ENCODE data around the gene PRTG.
"Not testable (repeated sequence)": the region's sequence is repeated elsewhere in the genome, so short reads cannot be mapped to it uniquely, and the experiment has no call there.

Gene PRTG

DNA sequence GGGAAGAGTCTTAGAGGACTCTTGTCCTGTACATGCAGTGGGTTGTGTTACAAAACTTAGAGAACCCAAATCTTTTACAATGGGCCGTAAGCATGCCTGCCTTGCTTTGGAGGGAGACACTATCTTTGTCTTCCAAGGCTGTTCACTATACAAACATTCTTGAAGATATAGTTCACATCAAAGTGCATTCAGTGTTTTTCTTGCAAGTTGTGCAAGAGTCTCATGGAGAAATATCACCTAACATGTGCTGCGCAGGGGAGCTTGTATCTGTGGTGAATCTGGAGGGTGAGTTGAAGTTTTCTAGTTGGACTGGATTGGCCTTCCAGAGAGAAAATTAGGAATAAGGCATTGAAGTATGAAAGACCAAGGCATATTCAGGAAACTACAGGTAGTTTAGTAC lies 7.8 kb upstream of the PRTG start:
- DNase-seq (ENCODE audit: low read depth, low spot score): no peak
- no peak overlapping the region for H3K27ac ChIP-seq

DNA sequence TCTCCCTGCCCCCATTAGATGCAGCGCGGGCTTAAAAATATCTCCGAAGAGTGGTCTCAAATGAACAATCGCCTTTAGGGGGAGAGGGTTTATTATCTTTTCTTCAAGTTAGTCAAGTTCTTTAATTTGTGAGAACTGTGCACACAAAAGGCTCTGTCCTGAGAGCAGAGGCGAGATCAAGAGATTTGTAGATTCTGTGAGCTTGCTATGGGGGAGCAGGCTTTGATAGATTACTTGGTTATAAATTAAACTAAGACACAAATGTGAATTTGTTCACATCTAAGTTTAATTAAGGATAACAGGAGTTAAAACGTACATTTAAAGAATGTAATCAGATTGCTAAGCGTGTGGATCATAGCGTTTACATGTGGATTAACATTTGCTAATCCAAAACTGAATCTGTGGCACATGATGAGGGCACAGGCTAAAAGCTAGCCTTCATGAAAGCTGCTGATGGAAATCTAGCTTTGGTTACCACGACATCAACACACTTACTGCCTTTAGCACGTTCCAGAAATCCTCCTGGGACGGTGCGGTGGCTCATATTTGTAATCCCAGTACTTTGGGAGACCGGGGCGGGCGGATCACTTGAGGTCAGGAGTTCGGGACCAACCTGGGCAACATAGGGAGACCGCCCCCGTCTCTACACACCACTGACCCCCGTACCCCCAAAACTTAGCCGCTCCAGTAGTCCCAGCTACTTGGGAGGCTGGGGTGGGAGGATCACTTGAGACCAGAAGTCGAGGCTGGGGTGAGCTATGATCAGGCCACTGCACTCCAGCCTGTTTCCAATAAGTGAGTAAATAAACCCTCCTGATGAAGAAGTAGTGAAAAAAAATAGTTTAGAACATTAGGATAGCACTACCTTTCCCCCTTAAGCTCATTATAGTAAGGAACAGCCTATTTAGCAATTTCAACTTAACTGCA lies 1.0 kb upstream of the PRTG start:
- DNase-seq (ENCODE audit: low read depth, low spot score): no peak
- no peak overlapping the region for H3K27ac ChIP-seq

DNA sequence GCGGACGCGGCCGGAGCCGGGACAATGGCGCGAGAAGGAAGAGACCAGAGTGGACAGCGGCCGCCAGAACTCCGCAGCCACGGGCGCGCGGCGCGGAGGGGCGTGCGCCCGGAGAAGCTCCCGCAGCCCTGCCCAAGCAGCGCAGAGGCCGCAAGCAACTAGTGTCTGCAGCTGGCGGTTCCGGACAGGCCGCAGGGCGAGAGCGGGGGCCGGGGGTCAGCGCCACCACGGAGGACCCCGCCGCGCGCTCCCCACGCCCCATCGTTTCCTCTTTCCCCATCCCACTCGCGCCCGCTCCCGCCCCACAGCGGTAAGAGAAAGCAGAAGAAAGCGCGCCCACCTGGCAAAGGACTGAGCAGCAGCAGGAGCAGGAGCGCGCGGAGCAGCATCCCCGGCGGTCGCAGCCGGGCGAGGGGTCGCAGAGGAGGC lies 440 bp downstream of the PRTG start:
- no peak for DNase-seq (ENCODE audit: low read depth, low spot score)
- no peak overlapping the region for H3K27ac ChIP-seq

DNA sequence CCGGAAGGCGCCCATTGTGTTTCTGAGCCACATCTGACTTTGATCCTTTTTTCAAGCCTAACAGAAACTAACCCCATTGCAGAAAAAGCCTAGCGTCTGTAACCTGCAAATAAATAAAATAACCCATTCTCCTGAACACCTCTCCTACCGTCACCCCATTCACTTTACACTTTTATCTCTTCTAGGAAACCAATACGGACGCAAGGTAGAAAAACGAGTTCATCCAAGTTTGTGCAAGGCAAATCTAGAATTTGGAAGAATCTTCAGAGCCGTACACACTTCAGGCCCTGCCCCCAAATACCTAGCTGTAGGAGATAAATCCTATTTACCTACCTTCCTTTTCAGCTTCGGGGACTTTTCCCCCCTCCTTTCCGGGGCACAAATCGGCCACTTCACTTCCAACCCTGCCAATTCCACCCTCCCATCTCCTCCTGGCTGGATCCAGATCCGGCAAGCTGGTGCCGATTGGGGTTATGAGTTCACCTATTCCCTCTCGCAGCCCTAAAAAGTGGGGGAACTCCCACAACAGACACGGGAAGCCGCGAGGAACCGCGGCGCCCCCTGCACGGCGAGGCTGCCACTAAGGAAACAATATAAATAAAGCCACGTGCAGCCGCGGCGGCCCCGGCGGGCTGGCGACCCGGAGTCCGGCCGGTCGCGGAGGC lies 987 bp downstream of the PRTG start:
- H3K27ac ChIP-seq: no peak overlapping the region
- DNase-seq (ENCODE audit: low read depth, low spot score): no peak

DNA sequence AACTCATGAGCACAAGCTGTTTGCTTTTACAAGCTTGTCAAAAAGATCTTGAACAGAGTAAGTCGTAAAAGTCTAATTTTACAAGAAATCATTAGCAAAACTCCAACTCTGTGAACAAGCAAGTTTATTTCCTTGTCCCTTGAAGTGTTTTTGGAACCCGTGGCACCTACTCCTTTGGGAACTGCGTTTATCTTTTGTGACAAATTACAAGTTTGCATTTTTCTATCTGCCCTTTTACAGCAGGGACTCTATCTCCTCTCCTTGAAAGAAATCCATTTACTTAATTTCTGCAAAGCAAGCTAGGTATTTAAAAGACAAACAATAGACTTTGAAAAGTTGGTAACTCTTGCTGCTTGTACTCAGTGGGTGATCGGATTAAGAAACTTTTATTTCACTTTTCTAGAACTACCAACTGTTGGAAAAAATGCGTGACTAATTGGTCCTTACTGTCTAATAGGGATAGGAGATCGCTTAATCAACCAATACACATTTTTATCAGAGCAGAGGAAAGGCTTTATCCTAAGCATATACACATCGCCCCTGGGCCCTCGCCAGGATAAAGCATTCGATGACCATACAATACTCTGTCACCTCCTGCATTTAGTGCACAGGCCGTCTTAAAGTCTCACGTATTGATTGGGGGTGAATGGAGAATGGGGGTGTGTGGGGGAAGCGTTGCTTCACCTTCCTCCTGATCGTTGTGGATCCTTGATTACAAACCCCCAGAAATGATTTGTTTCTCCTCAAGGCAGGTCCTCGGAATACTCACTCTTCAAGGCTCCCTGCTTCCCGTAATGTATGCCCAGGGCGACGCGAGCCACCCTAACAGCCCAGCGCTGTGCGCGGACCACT lies 1.7 kb downstream of the PRTG start:
- no peak overlapping the region for H3K27ac ChIP-seq
- no peak for DNase-seq (ENCODE audit: low read depth, low spot score)

DNA sequence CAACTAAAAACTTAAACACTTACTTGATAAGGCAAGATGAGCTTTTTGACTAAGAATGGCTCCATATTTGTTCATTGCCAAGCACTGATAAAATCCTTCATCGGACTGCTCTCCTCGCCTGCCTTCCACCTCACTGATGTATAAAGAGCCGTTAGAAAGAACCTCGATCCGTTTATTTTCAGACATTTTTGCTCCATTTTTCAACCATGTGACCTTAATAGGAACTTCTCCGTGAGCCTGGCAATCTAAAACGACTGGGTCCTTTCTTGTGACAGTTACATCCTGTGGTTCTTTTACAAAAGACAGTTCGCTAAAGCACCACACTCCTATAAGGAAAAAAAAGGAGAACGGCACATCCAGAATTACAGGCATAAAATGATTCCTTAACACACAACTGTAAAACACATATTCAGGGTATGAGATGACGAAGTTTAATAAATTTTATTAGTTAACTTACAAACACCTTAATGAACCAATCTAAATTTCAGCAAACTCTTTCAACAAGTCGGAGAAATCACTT lies 2.5 kb downstream of the PRTG start:
- H3K27ac ChIP-seq: no peak overlapping the region

DNA sequence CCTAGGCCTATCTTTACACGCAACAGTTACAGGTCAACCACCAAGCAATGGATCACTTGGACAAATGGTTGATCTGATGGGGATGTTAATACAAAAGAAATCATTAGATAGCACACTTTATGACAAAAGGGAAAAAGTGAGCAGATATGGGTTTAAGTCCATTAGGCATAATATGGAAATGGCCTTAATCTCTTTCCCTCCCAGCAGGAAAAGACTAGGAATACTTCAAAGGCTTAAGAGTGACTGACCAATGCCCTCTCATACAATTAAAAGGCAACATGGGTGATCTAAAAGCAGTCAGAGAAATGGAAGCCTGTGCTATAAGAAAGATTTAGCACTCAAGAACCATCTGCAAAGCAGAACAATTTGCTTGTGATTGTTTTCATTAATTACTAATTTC lies 3.3 kb downstream of the PRTG start:
- H3K27ac ChIP-seq: no peak overlapping the region

More for the DNA sequence above, 2.5 kb downstream of the PRTG start:
- DNase-seq (ENCODE audit: low read depth, low spot score): no peak

DNA sequence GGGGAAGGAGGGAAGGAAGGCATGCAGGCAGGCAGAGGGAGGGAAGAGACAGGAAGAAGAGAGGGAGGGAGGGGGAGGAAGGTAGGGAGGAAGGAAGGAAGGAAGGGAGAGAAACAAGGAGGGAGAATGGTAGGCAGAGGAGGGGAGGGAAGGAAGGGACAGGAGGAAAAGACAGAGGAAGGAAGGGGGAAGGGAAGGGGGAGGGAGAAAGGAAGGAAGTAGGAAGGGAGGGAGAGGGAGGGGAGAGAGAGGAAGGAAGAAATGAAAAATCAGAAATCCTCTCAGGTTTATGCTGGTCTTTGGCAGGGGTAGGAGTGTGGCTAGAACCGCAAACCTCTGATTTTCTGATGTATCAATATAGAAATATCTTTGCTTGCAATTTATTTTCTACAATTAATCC lies 4.2 kb downstream of the PRTG start:
- DNase-seq (ENCODE audit: low read depth, low spot score): no peak
- no peak overlapping the region for H3K27ac ChIP-seq

More for the DNA sequence above, 3.3 kb downstream of the PRTG start:
- no peak for DNase-seq (ENCODE audit: low read depth, low spot score)

DNA sequence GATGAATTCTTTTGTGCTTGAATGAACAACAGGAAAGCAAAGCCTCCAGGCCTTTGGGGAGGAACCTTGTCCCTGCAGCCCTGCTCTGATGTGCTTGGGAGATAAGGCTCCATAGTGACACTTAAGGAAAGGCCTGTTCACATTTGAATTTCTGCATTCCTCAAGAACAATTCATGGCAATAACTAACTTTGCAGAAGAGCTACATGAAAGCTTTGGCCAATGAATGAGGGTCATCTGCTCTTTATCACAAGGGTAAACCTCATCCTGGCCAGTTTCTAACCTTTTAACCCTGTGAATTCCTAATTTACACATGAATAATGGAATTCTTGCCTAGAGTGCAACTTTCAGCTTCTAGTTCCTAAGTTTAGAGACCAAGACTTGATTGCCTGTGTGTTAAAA lies 5.6 kb downstream of the PRTG start:
- H3K27ac ChIP-seq: no peak overlapping the region
- no peak for DNase-seq (ENCODE audit: low read depth, low spot score)

DNA sequence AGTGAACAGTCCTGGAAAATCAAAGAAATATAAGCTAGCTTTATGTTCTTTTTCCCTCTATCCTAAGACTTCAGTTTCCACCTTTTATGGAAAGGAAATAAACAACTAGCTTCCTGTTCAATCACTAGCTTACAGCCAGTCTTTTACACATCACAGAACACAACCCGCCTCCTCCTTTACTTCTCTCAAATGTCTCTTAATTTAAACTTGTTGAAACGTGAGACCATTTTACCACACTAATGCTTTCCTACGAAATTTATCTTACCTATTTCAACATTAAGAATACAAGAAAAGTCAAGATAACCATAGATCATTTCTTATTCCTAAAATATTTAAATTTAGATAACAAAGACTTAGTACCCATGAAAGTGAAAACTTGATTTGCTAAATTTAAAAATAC lies 6.2 kb downstream of the PRTG start:
- DNase-seq (ENCODE audit: low read depth, low spot score): no peak
- H3K27ac ChIP-seq: no peak overlapping the region

DNA sequence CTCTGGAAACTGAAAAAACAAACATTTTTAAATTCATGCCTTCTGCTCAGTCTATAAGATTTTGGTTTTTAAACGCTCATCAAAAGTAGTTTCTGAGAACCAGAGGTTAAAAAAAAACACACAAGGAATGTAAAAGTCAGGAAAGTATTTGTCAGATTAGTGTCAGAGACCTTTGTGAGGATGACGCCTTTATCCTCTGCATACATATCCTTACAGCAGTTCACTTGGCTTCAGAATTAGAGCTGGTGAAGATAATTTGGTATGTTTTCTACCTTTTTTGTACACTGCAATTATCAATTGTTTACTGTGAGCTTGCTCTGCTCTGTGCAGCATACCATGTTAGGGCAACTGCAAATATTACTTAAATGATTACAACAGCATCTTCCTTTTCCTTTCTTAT lies 8.3 kb downstream of the PRTG start:
- no peak for DNase-seq (ENCODE audit: low read depth, low spot score)

DNA sequence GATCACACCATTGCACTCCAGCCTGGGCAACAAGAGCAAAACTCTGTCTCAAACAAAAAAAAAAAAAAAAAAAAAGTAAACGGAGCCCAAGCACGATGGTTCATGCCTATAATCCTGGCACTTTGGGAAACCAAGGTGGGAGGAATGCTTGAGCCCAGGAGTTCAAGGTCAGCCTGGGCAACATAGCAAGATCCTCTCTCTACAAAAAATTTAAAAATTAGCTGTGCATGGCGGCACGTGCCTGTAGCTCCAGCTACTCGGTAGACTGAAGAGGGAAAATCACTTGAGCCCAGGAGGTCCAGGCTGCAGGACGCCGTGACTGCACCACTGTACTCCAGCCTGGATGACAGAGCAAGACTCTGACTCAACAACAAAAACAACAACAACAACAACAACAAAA lies 9.5 kb downstream of the PRTG start:
- DNase-seq (ENCODE audit: low read depth, low spot score); H3K27ac ChIP-seq: not testable (repeated sequence)

More for the DNA sequence above, 8.3 kb downstream of the PRTG start:
- no peak overlapping the region for H3K27ac ChIP-seq

DNA sequence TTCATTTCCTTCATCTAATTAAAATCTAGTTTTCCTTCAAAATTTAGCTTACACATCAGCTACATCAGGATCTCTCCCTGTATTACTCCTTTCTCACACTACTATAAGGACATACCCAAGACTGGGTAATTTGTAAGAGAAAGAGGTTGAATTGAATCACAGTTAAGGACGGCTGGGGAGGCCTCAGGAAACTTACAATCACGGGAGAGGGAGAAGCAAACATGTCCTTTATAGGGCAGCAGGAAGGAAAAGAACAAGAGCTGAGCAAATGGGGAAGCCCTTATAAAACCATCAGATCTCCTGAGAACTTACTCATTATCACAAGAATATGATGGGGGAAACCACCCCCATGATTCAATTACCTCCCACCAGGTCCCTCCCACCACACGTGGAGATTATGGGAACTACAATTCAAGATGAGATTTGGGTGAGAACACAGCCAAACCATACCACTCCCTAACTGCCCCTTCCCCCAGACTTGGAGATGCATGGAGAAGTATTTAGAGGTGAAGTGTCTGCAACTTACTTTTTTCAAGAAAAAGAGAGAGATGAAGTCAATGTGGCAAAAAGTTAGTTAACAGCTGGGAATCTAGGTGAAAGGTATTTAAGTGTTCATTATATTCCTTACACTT lies 21.3 kb downstream of the PRTG start:
- no peak overlapping the region for H3K27ac ChIP-seq
- DNase-seq (ENCODE audit: low read depth, low spot score): no peak

DNA sequence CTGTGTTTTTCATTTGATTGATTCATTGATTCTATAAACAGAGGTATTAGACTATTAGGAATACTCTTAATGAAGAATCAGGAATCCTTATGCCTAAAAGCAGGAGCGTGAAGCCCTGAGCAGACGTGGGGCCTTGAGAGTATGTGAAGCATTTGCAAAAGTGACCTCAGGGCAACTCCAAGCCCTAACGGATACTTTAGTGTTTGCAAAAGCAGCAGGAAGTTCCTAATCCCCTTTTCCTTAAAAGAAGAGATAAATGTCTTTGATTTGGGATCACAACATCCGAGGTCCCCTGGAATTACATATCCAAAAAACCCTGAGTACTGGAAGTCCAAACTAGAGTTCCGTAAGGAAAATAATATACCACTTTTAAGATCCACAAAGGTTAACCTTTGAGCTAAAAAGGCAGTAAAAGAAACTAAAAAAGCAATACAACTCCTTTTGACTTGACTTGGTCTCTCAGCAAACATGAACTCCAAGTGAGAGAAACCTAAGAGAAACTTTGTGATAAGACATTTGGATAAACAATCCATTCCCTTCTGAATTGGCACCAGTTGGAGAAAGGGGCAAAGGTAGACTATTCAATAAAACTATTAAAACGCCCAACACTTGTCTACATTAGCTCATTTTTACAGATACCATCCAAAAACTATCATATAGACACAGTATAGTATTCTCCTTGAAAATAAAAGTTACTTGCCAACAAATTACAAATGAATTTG lies 27.4 kb downstream of the PRTG start:
- DNase-seq (ENCODE audit: low read depth, low spot score): no peak

DNA sequence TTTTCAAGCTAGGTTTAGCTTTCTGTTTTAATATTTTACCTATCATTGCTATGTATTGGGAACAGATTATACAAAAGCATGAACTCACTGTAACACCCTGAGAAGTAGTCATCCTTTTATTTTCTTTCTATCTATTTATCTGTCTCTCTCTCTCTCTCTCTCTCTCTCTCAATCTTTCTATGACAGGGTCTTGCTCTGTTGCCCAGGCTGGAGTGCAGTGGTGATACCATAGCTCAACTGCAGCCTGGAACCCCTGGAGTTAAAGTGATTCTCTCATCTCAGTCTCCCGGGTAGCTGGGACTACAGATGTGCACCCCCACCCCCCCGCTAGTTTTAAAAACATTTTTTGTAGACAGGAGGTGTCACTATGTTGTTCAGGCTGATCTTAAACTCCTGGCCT lies 28.9 kb downstream of the PRTG start:
- no peak for DNase-seq (ENCODE audit: low read depth, low spot score)
- H3K27ac ChIP-seq: no peak overlapping the region

More for the DNA sequence above, 27.4 kb downstream of the PRTG start:
- no peak overlapping the region for H3K27ac ChIP-seq

DNA sequence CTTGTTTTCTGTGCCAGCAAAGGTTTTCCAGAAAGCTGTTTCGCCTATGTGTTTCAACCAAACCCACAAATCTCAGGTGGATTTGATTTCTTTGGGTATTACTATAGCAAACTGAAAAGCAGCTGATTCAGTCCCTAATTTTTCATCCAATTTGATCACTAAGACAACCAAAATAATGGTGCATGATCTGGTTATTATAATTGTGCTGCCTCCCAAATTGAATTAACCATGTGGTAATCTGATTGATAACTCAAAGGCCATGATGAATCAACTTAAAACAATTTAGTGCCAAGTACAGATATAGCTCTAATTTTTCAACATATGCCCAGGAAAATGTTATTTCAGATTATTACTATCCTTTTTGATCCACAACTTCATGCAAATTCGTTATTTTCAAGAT lies 30.6 kb downstream of the PRTG start:
- H3K27ac ChIP-seq: no peak overlapping the region
- DNase-seq (ENCODE audit: low read depth, low spot score): no peak

DNA sequence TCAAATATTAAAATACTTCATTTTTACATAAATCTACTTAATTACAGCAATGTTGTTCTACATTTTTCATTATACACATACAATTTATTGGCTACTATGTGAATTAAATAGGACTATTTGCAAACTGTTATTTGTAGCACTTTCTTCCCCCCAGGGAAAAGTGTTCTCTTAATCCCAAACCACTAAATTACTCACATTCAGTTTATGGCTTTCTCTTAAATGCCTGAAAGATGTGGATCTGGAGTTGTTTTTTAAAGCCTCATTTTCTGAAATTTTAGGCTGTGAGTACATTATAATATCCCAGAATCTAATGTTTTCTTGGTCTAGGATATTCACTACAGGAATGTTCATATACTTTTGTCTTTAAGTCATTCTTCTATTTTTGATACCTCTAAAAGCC lies 32.7 kb downstream of the PRTG start:
- DNase-seq (ENCODE audit: low read depth, low spot score): no peak
- H3K27ac ChIP-seq: no peak overlapping the region

DNA sequence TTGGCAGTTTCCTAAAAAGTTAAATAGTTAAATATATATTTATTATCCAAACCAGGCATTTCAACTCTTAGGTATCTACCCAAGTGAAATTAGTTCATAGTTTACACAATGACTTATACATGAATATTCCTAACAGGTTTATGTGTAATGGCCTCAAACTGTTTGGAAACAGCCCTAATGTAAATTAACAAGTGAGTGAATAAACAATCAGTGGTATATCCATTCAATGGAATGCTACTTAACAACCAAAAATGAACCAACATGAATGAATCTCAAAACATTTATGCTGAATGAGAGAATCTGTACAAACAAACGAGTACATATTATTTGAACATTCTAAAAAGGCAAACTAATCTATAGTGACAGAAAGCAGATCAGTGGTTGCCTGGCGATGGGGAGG lies 33.5 kb downstream of the PRTG start:
- no peak overlapping the region for H3K27ac ChIP-seq
- DNase-seq (ENCODE audit: low read depth, low spot score): no peak

DNA sequence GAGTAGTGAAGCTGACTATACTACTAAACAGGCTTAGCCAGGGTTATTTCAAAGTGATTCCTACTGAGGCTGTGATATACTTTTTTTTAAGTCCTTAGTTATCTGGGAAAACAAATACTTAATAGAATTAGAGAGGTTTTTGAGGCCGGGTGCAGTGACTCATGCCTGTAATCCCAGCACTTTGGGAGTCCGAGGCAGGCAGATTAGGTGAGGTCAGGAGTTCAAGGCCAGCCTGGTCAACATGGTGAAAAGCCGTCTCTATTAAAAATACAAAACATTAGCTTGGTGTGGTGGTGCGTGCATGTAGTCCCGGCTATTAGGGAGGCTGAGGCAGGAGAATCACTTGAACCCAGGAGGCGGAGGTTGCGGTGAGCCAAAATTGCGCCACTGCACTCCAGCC lies 34.2 kb downstream of the PRTG start:
- DNase-seq (ENCODE audit: low read depth, low spot score): no peak
- no peak overlapping the region for H3K27ac ChIP-seq
